ENCODE data around the gene ANGEL1.

- TF ChIP-seq CTCF (conservative IDR thresholded peaks at IDR 0.05; ENCODE audit: low read length) (no peak), EZH2phosphoT487 (IDR thresholded peaks at IDR 0.05; ENCODE audit: borderline replicate concordance, low read depth, low read length) (no peak)
Observed at GRCh38 chr14:76780360-76780759, 32.3 kb downstream of the ANGEL1 start.

All from OCI-LY7 (cell line).